GM12878 (cell line): ENCODE data around the gene MAML2.

ENCODE experiments used
- EZH2 ChIP-seq: IDR thresholded peaks from 2 replicates; pipeline ENCODE4 v1.6.1; 2012; ENCODE audit warnings: low read depth, mild to moderate bottlenecking, control low read depth, inconsistent platforms, low read length, borderline replicate concordance; ENCODE audit not compliant: control insufficient read depth
- MAX ChIP-seq: IDR thresholded peaks from 2 replicates; pipeline ENCODE4 v1.6.1; 2012; ENCODE audit warnings: low read depth, low read length, improper control_type of control experiment

- TF ChIP-seq EZH2 = no peak
- no peak for TF ChIP-seq MAX
Observed at GRCh38 chr11:96337541-96338431, 5.2 kb downstream of the MAML2 start.
